HUDEP-2 (cell line): ENCODE measurements around the gene TARS1.
A peak's percentile ranks its signal among the peaks of the same experiment; 100 is the strongest.

Experiments used
- DNase-seq, 76 experiments: peaks; one replicate each; lab custom pipeline; 2025; ENCODE audit not compliant: unreplicated experiment in 76 of 76; lab: John Stamatoyannopoulos, UW

TARS1 gene

GRCh38 chr5:33438996-33439395 is 1.8 kb upstream of the TARS1 start:
- DNase-seq: no peak

DNA sequence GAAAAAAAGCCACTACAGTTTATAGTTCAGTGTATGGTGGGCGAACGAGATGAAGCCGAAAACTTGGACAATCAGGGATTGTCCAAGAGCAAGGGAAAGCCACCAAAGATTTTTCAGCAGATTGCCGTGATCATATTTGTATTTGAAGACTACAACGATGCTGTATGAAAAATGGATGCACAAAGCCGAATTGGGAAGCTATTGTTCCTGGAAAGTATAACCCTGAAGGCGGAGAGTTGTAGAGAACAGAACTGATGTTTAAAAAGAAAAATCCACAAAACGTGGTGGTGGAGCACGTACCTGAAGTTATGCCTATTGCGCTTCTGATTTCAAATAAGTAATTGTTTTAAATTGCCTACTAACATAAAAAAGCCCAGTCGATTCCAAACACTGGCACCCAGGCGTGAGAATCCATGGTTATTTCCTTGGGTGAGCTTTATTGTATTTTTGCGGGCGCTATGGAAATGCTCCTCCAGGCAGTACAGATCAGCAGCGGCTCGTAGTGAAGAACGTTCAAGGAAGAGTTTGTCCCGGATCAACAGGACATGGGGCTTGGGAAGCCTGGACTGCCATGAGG is 772 bp upstream of the TARS1 start:
- DNase-seq: no peak

- DNase-seq: peak in 39 of 76 experiments; percentile 0 to 77 (median 32)
These were observed 744 bp downstream of the TARS1 start for GRCh38 chr5:33441241-33442177.

- no peak for DNase-seq
These were observed 3.8 kb downstream of the TARS1 start for GRCh38 chr5:33444542-33444941.

GRCh38 chr5:33445798-33446197 is 5.0 kb downstream of the TARS1 start:
- DNase-seq: no peak

GRCh38 chr5:33448118-33448517 is 7.4 kb downstream of the TARS1 start:
- DNase-seq: no peak

DNA sequence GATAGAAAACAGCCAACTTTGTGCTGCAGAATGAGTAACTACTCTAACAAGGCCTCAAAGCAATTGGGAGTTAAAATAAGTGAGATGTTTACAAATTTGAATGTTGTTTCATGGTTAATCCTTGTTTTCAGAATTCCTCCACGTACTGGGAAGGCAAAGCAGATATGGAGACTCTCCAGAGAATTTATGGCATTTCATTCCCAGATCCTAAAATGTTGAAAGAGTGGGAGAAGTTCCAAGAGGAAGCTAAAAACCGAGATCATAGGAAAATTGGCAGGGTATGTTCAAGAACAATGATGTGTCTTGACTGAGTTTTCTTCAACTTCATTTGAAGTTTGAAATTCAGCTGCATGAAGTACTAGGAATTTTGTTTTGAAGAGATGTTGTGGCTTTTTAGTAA is 16.4 kb downstream of the TARS1 start:
- DNase-seq: no peak

DNA sequence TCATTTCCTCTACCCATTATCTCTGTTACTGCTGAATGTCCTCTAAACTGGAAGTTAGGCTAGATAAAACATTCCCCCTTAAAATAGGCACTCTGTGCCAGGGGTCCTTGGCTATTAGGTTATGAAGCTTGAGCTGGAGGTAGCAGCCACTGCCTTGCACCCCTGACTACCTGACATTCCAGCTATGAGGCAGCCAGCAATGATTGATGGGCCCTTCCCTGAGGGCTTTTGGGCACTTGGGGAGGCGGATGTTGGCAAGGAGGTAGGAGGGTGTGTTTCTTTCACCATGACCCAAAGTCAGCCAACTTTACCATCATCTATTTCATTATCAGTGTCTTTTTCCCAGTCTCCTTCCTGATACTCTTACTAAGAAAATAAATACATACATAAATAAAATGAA is 17.1 kb downstream of the TARS1 start:
- no peak for DNase-seq

- DNase-seq: no peak
These were observed 19.4 kb downstream of the TARS1 start for GRCh38 chr5:33460210-33460609.

- DNase-seq: no peak
These were observed 21.7 kb downstream of the TARS1 start for GRCh38 chr5:33462456-33462855.

DNA sequence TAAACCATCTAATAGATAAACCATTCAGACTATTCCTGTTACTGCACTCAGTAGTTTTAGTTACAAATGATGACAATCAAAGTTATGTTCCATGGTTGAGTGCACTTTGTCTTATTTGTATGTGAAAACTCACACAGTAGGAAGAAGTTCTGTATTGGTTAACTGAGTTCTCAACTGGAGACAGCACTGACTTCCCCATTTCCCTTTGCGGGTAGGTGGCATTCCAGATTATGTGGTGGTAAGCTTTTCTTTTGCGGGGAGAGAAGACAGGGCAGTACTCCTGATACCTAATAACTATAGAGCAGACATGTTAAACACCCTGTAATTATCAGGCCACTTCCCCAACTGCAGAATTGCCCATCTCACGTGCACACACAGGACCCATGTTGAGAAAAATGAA is 24.4 kb downstream of the TARS1 start:
- DNase-seq: no peak

DNA sequence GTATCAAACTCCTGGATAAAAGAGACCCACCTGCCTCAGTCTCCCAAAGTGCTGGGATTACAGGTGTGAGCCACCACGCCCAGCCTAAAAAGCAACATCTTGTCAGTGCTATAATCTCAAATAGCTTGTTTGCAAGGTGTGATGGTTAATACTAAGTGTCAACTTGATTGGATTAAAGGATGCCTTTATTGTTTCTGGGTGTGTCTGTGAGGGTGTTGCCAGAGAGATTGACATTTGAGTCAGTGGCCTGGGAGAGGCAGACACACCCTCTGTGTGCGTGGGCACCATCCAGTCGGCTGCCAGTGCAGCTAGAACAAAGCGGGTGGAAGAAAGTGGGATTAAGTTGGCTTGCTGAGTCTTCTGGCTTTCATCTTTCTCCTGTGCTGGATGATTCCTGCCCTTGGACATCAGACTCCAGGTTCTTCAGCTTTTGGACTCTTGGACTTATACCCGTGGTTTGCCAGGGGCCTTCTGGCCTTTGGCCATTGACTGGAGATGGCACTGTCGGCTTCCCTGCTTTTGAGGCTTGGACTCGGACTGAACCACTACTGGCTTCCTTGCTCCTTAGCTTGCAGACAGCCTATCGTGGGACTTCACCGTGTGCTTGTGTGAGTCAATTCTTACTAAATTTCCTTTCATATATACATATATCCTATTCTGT is 28.1 kb downstream of the TARS1 start:
- peak in 20 of 76 experiments; percentile 0 to 27 (median 6) for DNase-seq

- DNase-seq: peak in 2 of 76 experiments; percentile 1 to 4
These were observed 29.8 kb downstream of the TARS1 start for GRCh38 chr5:33470544-33470943.

- DNase-seq: no peak
These were observed 32.1 kb downstream of the TARS1 start for GRCh38 chr5:33472805-33473409.

- no peak for DNase-seq
These were observed 33.2 kb downstream of the TARS1 start for GRCh38 chr5:33474004-33474403.

DNA sequence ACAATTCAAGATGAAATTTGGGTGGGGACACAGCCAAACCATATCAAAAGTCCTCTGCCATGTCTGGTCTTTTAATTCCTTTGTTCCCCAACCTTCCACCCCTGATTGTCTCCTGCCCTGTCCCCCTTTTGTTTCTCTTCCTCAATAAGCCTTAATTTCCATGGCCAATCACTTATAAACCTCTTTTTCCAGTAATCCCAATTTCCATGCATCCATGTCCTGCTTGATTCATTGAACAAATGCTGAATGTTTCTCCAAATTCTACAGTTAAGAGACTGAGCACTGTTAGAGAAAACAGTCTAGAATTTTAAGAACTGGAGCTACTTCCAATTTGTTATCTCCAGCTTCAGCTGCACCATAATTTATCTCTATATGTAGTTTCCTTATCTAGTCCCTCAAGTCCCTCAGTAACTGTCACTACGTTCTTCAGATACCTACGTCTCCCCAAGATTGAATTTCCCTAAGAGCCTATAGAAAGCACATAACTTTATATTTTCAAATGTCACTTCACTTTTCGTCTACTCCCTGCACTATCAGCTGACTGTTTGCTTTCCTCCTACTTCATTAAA is 34.2 kb downstream of the TARS1 start:
- peak in 15 of 76 experiments; percentile 1 to 55 (median 15) for DNase-seq

- DNase-seq: peak in 3 of 76 experiments; percentile 0 to 3 (median 1)
These were observed 34.9 kb downstream of the TARS1 start for GRCh38 chr5:33475706-33476105.

GRCh38 chr5:33476992-33477391 is 36.2 kb downstream of the TARS1 start:
- DNase-seq: no peak

GRCh38 chr5:33477816-33478215 is 37.1 kb downstream of the TARS1 start:
- no peak for DNase-seq

- DNase-seq: no peak
These were observed 38.5 kb downstream of the TARS1 start for GRCh38 chr5:33479311-33479710.

DNA sequence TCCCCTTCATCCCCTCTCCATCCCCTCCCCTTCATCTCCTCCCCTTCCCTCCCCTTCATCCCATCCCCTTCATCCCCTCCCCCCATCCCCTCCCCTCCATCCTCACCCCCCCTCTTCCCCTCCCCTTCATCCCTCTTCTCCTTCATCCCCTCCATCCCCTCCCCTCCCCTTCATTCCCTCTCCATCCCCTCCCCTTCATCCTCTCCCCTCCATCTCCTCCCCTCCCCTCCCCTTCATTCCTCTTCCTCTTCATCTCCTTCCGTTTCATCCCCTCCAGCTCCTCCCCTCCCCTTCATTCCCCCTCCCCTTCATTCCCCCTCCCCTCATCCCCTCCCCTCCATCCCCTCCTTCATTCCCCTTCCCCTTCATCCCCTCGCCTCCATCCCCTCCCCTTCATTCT is 40.1 kb downstream of the TARS1 start:
- no peak for DNase-seq
